Gastroesophageal sphincter (tissue), 4 donors: ENCODE results near the gene CPN2. TPM values are rescaled to one million over a fixed set of nuclear protein-coding genes. Genes with fewer than 3 reads are reported as not detected.

ENCODE experiments used
- ATAC-seq: fragments of 150-250 bp; one replicate; pipeline ENCODE4 v1.9.1; 2016; ENCODE audit warnings: mild to moderate bottlenecking, moderate library complexity
- H3K27ac ChIP-seq, 4 donors: fragments of 200-600 bp; sonication (generic) in 3 of 4; 1 replicate in 3 of 4; 2 replicates in 1 of 4; pipeline ENCODE4 v1.5.1; 2016 to 2019
- H3K27me3 ChIP-seq: fragments of 200-600 bp; sonication (generic); one replicate; pipeline ENCODE4 v1.5.1; 2019
- H3K36me3 ChIP-seq, 2 donors: fragments of 200-600 bp; sonication (generic); one replicate each; pipeline ENCODE4 v1.5.1; 2019; ENCODE audit warnings: control low read depth in 1 of 2
- H3K4me1 ChIP-seq, 3 donors: fragments of 200-600 bp; sonication (generic); 1 replicate in 2 of 3; 2 replicates in 1 of 3; pipeline ENCODE4 v1.5.1; 2016 to 2019; ENCODE audit warnings: control low read depth in 2 of 3
- H3K4me3 ChIP-seq, 2 donors: fragments of 200-600 bp; sonication (generic); one replicate each; pipeline ENCODE4 v1.5.1; 2019; ENCODE audit warnings: mild to moderate bottlenecking in 1 of 2, moderate library complexity in 1 of 2
- H3K9me3 ChIP-seq, 3 donors: fragments of 200-600 bp; sonication (generic); one replicate each; pipeline ENCODE4 v1.5.1; 2017 to 2019; ENCODE audit warnings: control low read depth in 2 of 3
- EP300 ChIP-seq: sonication (generic); formaldehyde crosslinking; IDR thresholded peaks from one replicate; pipeline ENCODE4 v1.6.1; 2017; ENCODE audit warnings: antibody characterized with exemption, mild to moderate bottlenecking
- POLR2A ChIP-seq, 2 donors: fragments of 450-650 bp; IDR thresholded peaks; one replicate each; pipeline ENCODE4 v1.6.1; 2017; ENCODE audit warnings: antibody characterized with exemption in 2 of 2, mild to moderate bottlenecking in 2 of 2, moderate library complexity in 1 of 2
- POLR2AphosphoS5 ChIP-seq: sonication (generic); formaldehyde crosslinking; IDR thresholded peaks from one replicate; pipeline ENCODE4 v1.6.1; 2017; ENCODE audit warnings: antibody characterized with exemption
- WGBS, 2 donors: methylation state at CpG; one replicate each; pipeline ENCODE4 v1.1.5; 2018; ENCODE audit warnings: low coverage in 1 of 2; 5-methylcytosine and 5-hydroxymethylcytosine counted together
- total RNA-seq, 4 donors: library from RNA; depleted of rRNA; stranded (reverse); fragments of >200 nt; gene quantifications; one replicate each; pipeline ENCODE4 v1.1.0, GENCODE V29; 2016
- TF ChIP-seq, protein P1 (sequence below), 4 experiments: fragments of 200-600 bp in 2 of 4; fragments of 450-650 bp in 2 of 4; sonication (generic) in 1 of 4; IDR thresholded peaks; one replicate each; pipeline ENCODE4 v1.5.1; 2017 to 2019; ENCODE audit warnings: antibody characterized with exemption in 4 of 4, mild to moderate bottlenecking in 2 of 4, moderate library complexity in 2 of 4

CPN2 gene
- total RNA-seq, 4 donors from 2014 or later, result not detected

DNA sequence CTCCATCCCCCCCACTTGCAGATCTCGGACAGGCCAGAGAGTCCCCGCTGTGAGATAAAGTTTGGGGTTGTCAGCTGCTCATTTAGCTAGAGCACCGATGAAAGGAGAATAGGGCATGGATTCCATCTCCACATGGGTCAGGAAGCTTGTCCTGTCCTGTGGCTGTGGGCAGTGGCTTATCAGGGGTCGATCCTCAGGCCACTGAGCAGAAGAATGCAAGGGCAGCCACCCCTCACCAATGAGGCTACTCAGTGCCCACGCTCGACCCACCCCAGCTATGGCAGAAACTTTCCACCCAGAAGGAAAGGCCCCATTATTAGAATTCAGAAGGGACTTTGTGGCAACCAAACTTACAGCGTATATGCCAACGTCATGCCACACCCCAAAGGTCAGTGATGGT is 43.3 kb downstream of the CPN2 start:
- no peaks in the 10 kb centered on the region for H3K27me3 ChIP-seq
- no peak overlapping the region for H3K4me3 ChIP-seq
- TF ChIP-seq POLR2AphosphoS5 (no peak), EP300 (no peak)
- TF ChIP-seq, protein P1, sequence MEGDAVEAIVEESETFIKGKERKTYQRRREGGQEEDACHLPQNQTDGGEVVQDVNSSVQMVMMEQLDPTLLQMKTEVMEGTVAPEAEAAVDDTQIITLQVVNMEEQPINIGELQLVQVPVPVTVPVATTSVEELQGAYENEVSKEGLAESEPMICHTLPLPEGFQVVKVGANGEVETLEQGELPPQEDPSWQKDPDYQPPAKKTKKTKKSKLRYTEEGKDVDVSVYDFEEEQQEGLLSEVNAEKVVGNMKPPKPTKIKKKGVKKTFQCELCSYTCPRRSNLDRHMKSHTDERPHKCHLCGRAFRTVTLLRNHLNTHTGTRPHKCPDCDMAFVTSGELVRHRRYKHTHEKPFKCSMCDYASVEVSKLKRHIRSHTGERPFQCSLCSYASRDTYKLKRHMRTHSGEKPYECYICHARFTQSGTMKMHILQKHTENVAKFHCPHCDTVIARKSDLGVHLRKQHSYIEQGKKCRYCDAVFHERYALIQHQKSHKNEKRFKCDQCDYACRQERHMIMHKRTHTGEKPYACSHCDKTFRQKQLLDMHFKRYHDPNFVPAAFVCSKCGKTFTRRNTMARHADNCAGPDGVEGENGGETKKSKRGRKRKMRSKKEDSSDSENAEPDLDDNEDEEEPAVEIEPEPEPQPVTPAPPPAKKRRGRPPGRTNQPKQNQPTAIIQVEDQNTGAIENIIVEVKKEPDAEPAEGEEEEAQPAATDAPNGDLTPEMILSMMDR (IDR thresholded peaks at IDR 0.05), result no peak
- no peaks in the 10 kb centered on the region for H3K9me3 ChIP-seq
- no peaks in the 10 kb centered on the region for H3K36me3 ChIP-seq
- no peak for ATAC-seq
- H3K27ac ChIP-seq, result no peak overlapping the region
- 92 to 93% methylated on average over 2 to 8 of the region's 8 CpGs for WGBS, 2 donors
- peaks cover 0 to 29% (median 3%) of the 10 kb centered on the region in 3 donors for H3K4me1 ChIP-seq

DNA sequence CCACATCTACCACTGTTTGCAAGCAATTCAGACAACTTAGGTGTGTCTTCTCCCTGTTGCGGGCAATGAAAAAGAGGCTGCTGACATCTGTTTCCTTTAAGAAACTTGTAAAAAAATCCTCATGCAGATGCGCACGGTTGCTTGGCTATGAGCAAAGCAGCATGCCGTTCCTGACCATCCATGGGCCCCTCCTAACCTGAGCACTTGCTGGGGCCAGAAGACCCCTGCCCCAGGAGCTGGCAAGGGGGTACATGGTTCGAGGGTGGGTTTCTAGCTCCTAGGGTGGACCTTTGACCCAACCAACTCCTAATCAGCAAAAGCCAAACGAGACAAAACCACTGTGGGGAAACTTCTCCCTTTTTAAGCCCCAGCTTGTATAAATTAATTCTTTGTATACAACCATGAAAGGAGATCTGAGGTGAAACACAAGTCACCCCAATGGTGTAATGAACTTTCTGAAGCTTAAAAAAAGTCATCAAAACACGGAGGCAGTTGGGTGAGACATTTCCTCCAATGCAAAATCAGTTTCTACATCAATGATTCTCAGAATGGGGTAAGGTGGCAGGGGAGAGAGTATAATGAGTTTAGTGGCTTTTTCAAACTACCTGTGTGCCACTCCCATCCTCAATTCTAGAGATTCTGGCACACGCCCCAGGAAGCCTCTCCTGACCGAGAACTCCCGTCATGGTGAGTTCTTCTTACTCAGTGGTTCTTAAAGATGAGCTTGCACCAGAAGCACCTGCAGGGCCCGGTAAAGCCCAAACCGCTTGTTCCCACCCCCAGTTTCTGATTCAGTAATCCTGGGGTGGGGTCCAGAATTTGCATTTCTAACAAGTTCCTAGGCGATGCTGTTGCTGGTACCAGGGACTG is 44.1 kb downstream of the CPN2 start:
- ATAC-seq, result no peak
- Histone ChIP-seq H3K9me3 (no peaks in the 10 kb centered on the region), H3K27me3 (no peaks in the 10 kb centered on the region), H3K4me3 (no peak overlapping the region), H3K36me3 (no peaks in the 10 kb centered on the region), H3K27ac (no peak overlapping the region), H3K4me1 (peaks cover 0 to 21% (median 0%) of the 10 kb centered on the region in 3 donors)
- TF ChIP-seq, protein P1 (IDR thresholded peaks at IDR 0.05), result no peak
- TF ChIP-seq POLR2AphosphoS5 (no peak), EP300 (no peak), POLR2A (IDR thresholded peaks at IDR 0.05) (no peak)
- WGBS, 2 donors, result 78 to 91% methylated on average over 10 to 11 of the region's 13 CpGs

DNA sequence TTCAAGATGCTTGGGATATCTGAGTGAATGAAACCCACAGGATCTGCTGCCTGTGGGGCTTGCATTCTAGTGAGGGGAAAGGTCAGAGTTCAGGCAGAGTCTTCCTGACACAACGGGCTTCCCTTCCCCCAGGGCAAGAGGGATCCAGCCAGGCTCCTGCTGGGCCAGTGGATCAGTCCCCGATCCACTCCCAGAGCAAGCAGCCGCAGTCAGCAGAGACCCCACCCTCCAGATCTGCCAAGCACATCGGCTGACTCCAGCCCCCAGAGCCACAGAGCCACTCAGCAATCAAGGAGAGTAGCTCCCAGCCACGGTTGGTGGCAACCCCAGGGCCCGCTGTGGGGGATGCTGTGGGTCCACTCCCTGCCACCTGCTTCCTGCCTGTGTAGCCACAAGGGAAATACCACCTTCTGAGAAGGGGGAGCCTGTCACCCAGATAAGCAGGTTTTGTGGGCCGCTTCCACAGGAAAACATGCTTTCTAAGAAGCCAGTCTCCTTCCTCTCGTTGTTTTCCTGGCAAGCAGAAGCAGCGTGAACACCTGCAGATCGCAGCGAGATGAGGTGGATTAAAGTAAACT is 44.9 kb downstream of the CPN2 start:
- TF ChIP-seq POLR2AphosphoS5 (no peak), EP300 (no peak), POLR2A (IDR thresholded peaks at IDR 0.05) (no peak)
- TF ChIP-seq, protein P1 (IDR thresholded peaks at IDR 0.05), result no peak
- no peaks in the 10 kb centered on the region for H3K9me3 ChIP-seq
- no peak overlapping the region for H3K4me3 ChIP-seq
- WGBS, 2 donors, result 80 to 100% methylated on average over 1 to 5 of the region's 11 CpGs
- no peaks in the 10 kb centered on the region for H3K36me3 ChIP-seq
- no peak for ATAC-seq
- no peak overlapping the region for H3K27ac ChIP-seq
- peaks cover 0 to 13% (median 0%) of the 10 kb centered on the region in 3 donors for H3K4me1 ChIP-seq
- no peaks in the 10 kb centered on the region for H3K27me3 ChIP-seq

DNA sequence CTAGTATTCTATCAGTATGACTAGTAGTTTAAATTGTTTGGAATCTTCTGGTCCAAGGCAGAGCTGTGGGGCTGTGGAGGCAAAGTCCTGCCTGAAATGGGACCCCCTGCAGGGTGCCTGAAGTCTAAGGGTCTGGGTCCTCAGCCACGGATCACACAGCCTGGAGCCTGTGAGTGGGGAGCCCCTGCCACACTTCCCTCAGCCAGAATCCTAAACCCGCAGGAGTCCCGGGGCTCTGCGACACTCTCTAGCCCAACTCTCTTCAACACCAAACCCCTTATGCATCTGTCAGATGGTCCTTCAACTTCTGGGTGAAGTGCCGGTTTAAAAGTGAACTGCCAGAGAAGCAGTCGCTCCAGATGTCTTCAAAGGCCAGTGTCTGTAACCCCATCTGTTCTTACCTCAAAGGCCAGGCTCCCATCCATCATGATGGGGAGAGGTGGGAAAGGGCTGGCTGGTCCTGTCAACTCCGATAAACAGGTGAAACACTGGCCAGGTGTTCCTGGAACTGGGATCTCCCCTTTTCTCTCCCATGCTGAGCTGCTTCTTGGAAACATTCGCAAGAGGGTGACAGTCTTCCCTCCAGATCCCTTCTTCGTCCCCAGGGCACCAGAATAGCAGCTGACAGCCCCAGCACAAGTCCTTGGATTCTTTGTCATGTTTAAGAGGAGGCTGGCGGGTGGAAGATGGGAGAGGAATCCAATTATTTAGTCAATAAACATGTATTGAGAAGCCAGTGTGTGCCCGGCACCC is 45.6 kb downstream of the CPN2 start:
- Histone ChIP-seq H3K4me3 (no peak overlapping the region), H3K27me3 (no peaks in the 10 kb centered on the region), H3K4me1 (peaks cover 0 to 12% (median 0%) of the 10 kb centered on the region in 3 donors), H3K9me3 (no peaks in the 10 kb centered on the region), H3K27ac (no peak overlapping the region), H3K36me3 (no peaks in the 10 kb centered on the region)
- TF ChIP-seq POLR2A (IDR thresholded peaks at IDR 0.05) (no peak), POLR2AphosphoS5 (no peak), EP300 (no peak)
- TF ChIP-seq, protein P1 (IDR thresholded peaks at IDR 0.05), result no peak
- WGBS, 2 donors, result 100% methylated on average over 1 of the region's 11 CpGs; no CpG with 5 or more reads in 1 of the 2 donors
- no peak for ATAC-seq
